ENCODE data around the gene MAPKAPK2.

Gene MAPKAPK2

GRCh38 chr1:206716159-206716869, 31.6 kb downstream of the MAPKAPK2 start:
- Histone ChIP-seq H3K9ac (ENCODE audit: low read depth in 1 of 2, low read length in 2 of 2) (peak overlapping the region in 1 of 2 donors; percentile 30), H3K4me3 (ENCODE audit: low read depth in 1 of 2, low read length in 2 of 2) (no peak overlapping the region), H3K9me3 (ENCODE audit: control insufficient read depth in 1 of 2, low read length in 2 of 2) (no peaks in the 10 kb centered on the region), H3K27ac (ENCODE audit: low read depth, low read length) (peak overlapping the region; percentile 5), H3K27me3 (ENCODE audit: control insufficient read depth in 1 of 2, insufficient read depth in 2 of 2, low read length in 2 of 2) (no peaks in the 10 kb centered on the region), H3K36me3 (ENCODE audit: control insufficient read depth in 1 of 2, insufficient read depth in 2 of 2, low read length in 2 of 2) (no peaks in the 10 kb centered on the region), H3K4me1 (ENCODE audit: control insufficient read depth in 1 of 2, insufficient read depth in 2 of 2, low read length in 2 of 2) (peaks cover 58 to 80% of the 10 kb centered on the region in 2 donors)

GRCh38 chr1:206716870-206717673, 32.4 kb downstream of the MAPKAPK2 start:
- Histone ChIP-seq H3K9me3 (ENCODE audit: control insufficient read depth in 1 of 2, low read length in 2 of 2) (no peaks in the 10 kb centered on the region), H3K9ac (ENCODE audit: low read depth in 1 of 2, low read length in 2 of 2) (peak overlapping the region in 1 of 2 donors; percentile 30), H3K4me1 (ENCODE audit: control insufficient read depth in 1 of 2, insufficient read depth in 2 of 2, low read length in 2 of 2) (peaks cover 61 to 79% of the 10 kb centered on the region in 2 donors), H3K4me3 (ENCODE audit: low read depth in 1 of 2, low read length in 2 of 2) (no peak overlapping the region), H3K36me3 (ENCODE audit: control insufficient read depth in 1 of 2, insufficient read depth in 2 of 2, low read length in 2 of 2) (no peaks in the 10 kb centered on the region), H3K27me3 (ENCODE audit: control insufficient read depth in 1 of 2, insufficient read depth in 2 of 2, low read length in 2 of 2) (no peaks in the 10 kb centered on the region), H3K27ac (ENCODE audit: low read depth, low read length) (peak overlapping the region; percentile 5)

DNA sequence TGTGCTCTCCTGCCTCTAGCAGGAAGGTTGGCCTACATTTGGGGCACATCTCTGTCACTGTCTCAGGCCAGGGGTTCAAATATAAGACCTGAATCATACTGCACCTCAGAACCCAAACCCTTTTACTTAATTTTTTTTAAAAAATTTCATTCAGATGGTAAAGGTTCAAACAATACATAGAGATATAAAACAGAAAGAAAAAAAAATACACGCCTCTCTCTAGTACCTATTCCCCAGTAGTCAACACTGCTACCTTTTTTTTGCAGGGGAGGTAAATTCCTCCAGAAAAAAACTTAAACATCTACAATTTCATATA, 32.9 kb downstream of the MAPKAPK2 start:
- Histone ChIP-seq H3K27ac (ENCODE audit: low read depth, low read length) (no peak overlapping the region), H3K36me3 (ENCODE audit: control insufficient read depth in 1 of 2, insufficient read depth in 2 of 2, low read length in 2 of 2) (no peaks in the 10 kb centered on the region), H3K4me3 (ENCODE audit: low read depth in 1 of 2, low read length in 2 of 2) (no peak overlapping the region), H3K9me3 (ENCODE audit: control insufficient read depth in 1 of 2, low read length in 2 of 2) (no peaks in the 10 kb centered on the region), H3K27me3 (ENCODE audit: control insufficient read depth in 1 of 2, insufficient read depth in 2 of 2, low read length in 2 of 2) (no peaks in the 10 kb centered on the region), H3K9ac (ENCODE audit: low read depth in 1 of 2, low read length in 2 of 2) (no peak overlapping the region), H3K4me1 (ENCODE audit: control insufficient read depth in 1 of 2, insufficient read depth in 2 of 2, low read length in 2 of 2) (peaks cover 57 to 76% of the 10 kb centered on the region in 2 donors)

DNA sequence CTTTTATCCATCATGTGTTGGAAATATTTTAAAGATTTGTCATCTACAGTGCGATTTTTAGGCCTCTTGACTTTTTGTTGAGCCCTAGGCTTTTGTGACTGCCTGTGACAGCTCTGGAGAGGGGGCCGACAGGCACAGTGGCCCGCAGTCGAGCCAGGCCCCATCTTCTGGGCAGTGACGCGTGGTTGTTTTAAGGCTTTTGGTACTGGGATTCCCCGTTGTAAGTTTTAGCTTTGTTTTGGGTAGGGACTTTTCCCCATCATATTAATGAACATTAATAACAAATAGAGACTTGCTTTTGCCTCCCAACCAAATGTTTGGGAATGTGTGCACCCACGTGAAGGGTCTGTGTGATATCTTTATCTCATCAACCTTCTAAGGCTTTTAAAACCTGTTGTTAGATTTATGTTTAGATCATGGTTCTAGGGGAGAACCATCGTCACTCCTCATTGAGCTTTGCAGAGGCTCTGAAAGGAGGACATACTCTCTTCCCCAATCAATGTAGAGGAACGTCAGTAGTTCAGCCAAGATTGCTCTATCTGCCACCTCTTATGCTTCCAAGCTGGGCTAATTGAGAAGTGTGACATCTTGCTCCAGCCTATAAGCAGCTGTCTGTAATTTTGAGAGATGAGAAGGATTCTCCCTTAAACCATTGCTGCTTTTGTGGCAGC, 34.6 kb downstream of the MAPKAPK2 start:
- H3K4me3 ChIP-seq (ENCODE audit: low read depth in 1 of 2, low read length in 2 of 2) = no peak overlapping the region
- no peaks in the 10 kb centered on the region for H3K27me3 ChIP-seq (ENCODE audit: control insufficient read depth in 1 of 2, insufficient read depth in 2 of 2, low read length in 2 of 2)
- no peaks in the 10 kb centered on the region for H3K9me3 ChIP-seq (ENCODE audit: control insufficient read depth in 1 of 2, low read length in 2 of 2)
- no peak overlapping the region for H3K9ac ChIP-seq (ENCODE audit: low read depth in 1 of 2, low read length in 2 of 2)
- H3K36me3 ChIP-seq (ENCODE audit: control insufficient read depth in 1 of 2, insufficient read depth in 2 of 2, low read length in 2 of 2) = no peaks in the 10 kb centered on the region
- H3K4me1 ChIP-seq (ENCODE audit: control insufficient read depth in 1 of 2, insufficient read depth in 2 of 2, low read length in 2 of 2) = peaks cover 56 to 80% of the 10 kb centered on the region in 2 donors
- H3K27ac ChIP-seq (ENCODE audit: low read depth, low read length) = no peak overlapping the region

DNA sequence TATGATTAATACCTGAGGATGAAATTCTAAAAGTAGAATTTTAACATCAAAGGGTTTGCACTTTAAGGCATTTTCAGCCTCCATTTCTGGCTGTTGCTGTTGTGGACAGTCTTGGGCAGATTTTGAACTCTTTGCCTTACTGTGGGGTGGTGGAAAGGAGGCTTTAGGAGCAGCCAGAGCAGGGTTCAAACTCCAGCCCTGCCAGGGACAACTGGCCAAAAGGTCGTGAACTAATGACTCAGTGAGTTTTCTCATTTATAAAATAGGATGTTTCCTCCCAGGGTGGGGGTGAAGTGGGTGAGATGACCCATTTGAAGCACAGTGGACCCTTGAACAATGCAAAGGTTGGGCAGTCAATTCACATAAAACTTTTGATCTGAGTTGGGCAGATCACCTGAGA, 36.7 kb downstream of the MAPKAPK2 start:
- H3K4me3 ChIP-seq (ENCODE audit: low read depth in 1 of 2, low read length in 2 of 2) = no peak overlapping the region
- no peaks in the 10 kb centered on the region for H3K36me3 ChIP-seq (ENCODE audit: control insufficient read depth in 1 of 2, insufficient read depth in 2 of 2, low read length in 2 of 2)
- H3K27ac ChIP-seq (ENCODE audit: low read depth, low read length) = no peak overlapping the region
- no peaks in the 10 kb centered on the region for H3K9me3 ChIP-seq (ENCODE audit: control insufficient read depth in 1 of 2, low read length in 2 of 2)
- H3K4me1 ChIP-seq (ENCODE audit: control insufficient read depth in 1 of 2, insufficient read depth in 2 of 2, low read length in 2 of 2) = peaks cover 56 to 72% of the 10 kb centered on the region in 2 donors
- no peak overlapping the region for H3K9ac ChIP-seq (ENCODE audit: low read depth in 1 of 2, low read length in 2 of 2)
- no peaks in the 10 kb centered on the region for H3K27me3 ChIP-seq (ENCODE audit: control insufficient read depth in 1 of 2, insufficient read depth in 2 of 2, low read length in 2 of 2)

DNA sequence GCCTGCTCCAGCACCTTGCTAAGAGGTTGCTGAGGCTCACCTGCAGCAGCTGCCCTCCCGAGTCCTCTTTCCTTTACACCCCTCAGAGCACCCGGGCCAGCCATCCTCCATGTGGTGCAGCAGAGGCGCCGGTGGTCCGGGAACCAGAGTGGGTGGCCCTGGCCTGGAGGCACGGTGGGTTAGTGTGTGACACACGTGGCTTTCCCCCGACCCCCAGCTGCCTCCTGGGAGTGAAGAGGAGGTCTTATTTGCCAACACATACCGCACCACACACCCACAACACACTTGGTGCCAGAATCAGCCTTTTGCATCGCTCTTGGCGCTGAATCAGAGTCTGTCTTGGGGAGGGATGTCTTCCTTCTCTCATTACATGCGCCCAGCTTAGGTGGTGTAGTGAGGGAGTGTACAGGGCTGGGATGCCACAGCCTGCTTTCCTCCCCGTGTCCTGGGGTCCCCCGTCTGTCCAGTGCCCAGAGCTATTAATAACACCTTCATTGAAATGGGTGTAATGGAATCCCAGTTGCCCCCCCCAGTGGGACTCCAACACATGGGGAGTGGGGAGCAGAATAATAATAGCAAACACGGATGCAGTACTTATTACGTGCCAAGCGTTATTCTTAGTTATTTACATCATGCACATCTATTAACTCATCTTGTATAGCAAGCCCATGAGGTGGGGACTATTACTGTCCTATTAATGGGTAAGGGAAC, 38.2 kb downstream of the MAPKAPK2 start:
- no peaks in the 10 kb centered on the region for H3K36me3 ChIP-seq (ENCODE audit: control insufficient read depth in 1 of 2, insufficient read depth in 2 of 2, low read length in 2 of 2)
- H3K27ac ChIP-seq (ENCODE audit: low read depth, low read length) = no peak overlapping the region
- no peak overlapping the region for H3K9ac ChIP-seq (ENCODE audit: low read depth in 1 of 2, low read length in 2 of 2)
- H3K4me1 ChIP-seq (ENCODE audit: control insufficient read depth in 1 of 2, insufficient read depth in 2 of 2, low read length in 2 of 2) = peaks cover 48 to 65% of the 10 kb centered on the region in 2 donors
- H3K4me3 ChIP-seq (ENCODE audit: low read depth in 1 of 2, low read length in 2 of 2) = no peak overlapping the region
- no peaks in the 10 kb centered on the region for H3K9me3 ChIP-seq (ENCODE audit: control insufficient read depth in 1 of 2, low read length in 2 of 2)
- H3K27me3 ChIP-seq (ENCODE audit: control insufficient read depth in 1 of 2, insufficient read depth in 2 of 2, low read length in 2 of 2) = no peaks in the 10 kb centered on the region

GRCh38 chr1:206723462-206723804, 38.7 kb downstream of the MAPKAPK2 start:
- Histone ChIP-seq H3K4me3 (ENCODE audit: low read depth in 1 of 2, low read length in 2 of 2) (no peak overlapping the region), H3K9ac (ENCODE audit: low read depth in 1 of 2, low read length in 2 of 2) (no peak overlapping the region), H3K36me3 (ENCODE audit: control insufficient read depth in 1 of 2, insufficient read depth in 2 of 2, low read length in 2 of 2) (no peaks in the 10 kb centered on the region), H3K4me1 (ENCODE audit: control insufficient read depth in 1 of 2, insufficient read depth in 2 of 2, low read length in 2 of 2) (peaks cover 48 to 64% of the 10 kb centered on the region in 2 donors), H3K9me3 (ENCODE audit: control insufficient read depth in 1 of 2, low read length in 2 of 2) (no peaks in the 10 kb centered on the region), H3K27ac (ENCODE audit: low read depth, low read length) (no peak overlapping the region), H3K27me3 (ENCODE audit: control insufficient read depth in 1 of 2, insufficient read depth in 2 of 2, low read length in 2 of 2) (no peaks in the 10 kb centered on the region)

DNA sequence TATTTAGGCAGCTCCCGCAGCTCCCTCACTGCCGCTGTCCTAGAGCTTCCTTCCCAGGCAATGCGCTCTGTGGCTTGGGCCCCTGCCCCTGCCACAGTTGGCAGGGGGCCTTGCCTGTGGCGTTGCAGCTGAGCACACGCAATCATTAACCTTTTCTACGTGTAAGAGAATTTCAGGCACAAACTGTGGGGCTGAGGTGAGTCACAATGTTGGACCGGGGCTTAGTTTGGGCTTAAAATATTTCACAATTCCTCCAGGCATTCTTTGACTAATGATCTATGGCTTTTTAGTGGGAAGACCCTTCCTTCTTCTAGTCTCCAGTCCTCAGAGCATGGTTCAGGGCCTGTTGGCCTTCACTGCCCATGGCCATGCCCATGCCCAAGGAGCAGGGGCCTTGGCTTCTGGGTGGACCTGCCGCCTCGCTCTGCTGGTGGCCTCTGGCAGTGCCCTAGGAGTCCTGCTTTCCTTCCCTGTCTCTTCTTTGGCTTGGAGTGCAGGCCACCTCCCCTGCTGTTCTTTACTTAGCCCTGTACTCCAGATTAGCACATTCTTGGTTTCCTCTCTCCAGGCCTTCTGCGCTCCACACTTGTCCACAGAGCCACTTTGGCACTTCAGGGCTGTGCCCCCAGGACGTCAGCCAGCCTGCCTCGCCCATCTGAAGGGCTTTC, 39.2 kb downstream of the MAPKAPK2 start:
- H3K9me3 ChIP-seq (ENCODE audit: control insufficient read depth in 1 of 2, low read length in 2 of 2) = no peaks in the 10 kb centered on the region
- H3K27ac ChIP-seq (ENCODE audit: low read depth, low read length) = no peak overlapping the region
- peaks cover 2 to 4% of the 10 kb centered on the region in 2 donors for H3K36me3 ChIP-seq (ENCODE audit: control insufficient read depth in 1 of 2, insufficient read depth in 2 of 2, low read length in 2 of 2)
- H3K4me3 ChIP-seq (ENCODE audit: low read depth in 1 of 2, low read length in 2 of 2) = no peak overlapping the region
- peaks cover 48 to 59% of the 10 kb centered on the region in 2 donors for H3K4me1 ChIP-seq (ENCODE audit: control insufficient read depth in 1 of 2, insufficient read depth in 2 of 2, low read length in 2 of 2)
- no peak overlapping the region for H3K9ac ChIP-seq (ENCODE audit: low read depth in 1 of 2, low read length in 2 of 2)
- no peaks in the 10 kb centered on the region for H3K27me3 ChIP-seq (ENCODE audit: control insufficient read depth in 1 of 2, insufficient read depth in 2 of 2, low read length in 2 of 2)

GRCh38 chr1:206725109-206725963, 40.6 kb downstream of the MAPKAPK2 start:
- no peaks in the 10 kb centered on the region for H3K27me3 ChIP-seq (ENCODE audit: control insufficient read depth in 1 of 2, insufficient read depth in 2 of 2, low read length in 2 of 2)
- H3K27ac ChIP-seq (ENCODE audit: low read depth, low read length) = no peak overlapping the region
- H3K4me1 ChIP-seq (ENCODE audit: control insufficient read depth in 1 of 2, insufficient read depth in 2 of 2, low read length in 2 of 2) = peaks cover 48 to 49% of the 10 kb centered on the region in 2 donors
- no peak overlapping the region for H3K9ac ChIP-seq (ENCODE audit: low read depth in 1 of 2, low read length in 2 of 2)
- H3K9me3 ChIP-seq (ENCODE audit: control insufficient read depth in 1 of 2, low read length in 2 of 2) = no peaks in the 10 kb centered on the region
- H3K36me3 ChIP-seq (ENCODE audit: control insufficient read depth in 1 of 2, insufficient read depth in 2 of 2, low read length in 2 of 2) = peaks cover 16 to 18% of the 10 kb centered on the region in 2 donors
- no peak overlapping the region for H3K4me3 ChIP-seq (ENCODE audit: low read depth in 1 of 2, low read length in 2 of 2)
